ENCODE data around the gene FCGR2B.

FCGR2B gene

DNA sequence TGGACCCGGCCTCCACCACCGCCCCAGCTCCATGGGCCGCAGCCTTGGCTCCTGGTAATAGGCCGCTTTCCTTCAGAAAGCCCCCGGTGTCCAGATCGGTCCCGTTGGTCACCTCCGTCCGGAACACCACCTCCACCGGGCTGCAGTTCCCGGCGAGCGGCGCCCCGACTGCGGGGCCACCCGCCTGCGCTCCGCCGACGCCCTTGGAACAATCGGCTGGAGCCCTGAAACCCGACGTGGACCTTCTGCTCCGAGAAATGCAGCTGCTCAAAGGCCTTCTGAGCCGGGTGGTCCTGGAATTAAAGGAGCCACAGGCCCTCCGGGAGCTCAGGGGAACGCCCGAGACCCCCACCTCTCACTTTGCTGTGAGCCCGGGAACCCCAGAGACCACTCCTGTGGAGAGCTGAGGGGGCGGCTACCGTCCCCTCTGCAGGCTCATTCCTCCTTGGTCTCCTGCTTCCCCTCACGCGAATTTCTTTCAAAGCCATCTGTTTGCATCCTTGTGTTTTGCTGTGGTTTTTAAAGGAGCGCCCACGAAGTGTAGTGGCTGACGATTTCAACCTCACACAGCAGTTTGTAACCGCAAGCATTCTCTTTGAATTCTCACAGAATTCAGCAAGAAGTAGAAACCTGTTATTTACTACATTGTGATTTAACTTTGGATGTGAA, 64.4 kb downstream of the FCGR2B start:
- Mint-ChIP-seq H3K4me3 (peak overlapping the region; percentile 93), H3K9me3 (no peaks in the 10 kb centered on the region), H3K36me3 (ENCODE audit: low read depth) (no peaks in the 10 kb centered on the region), H3K27ac (no peak overlapping the region), H3K27me3 (ENCODE audit: low read depth, poor library complexity) (peaks cover 77% of the 10 kb centered on the region), H3K4me1 (peaks cover 35% of the 10 kb centered on the region)
- no peak for TF ChIP-seq CTCF (IDR thresholded peaks at IDR 0.05)
- DNase-seq: no peak
